Fibroblast of the aortic adventitia (primary cell): ENCODE data around the gene AP3B1. TPM values are rescaled to one million over a fixed set of nuclear protein-coding genes. Genes with fewer than 3 reads are reported as not detected.

Experiments
- DNase-seq: peaks from one replicate; pipeline ENCODE4 v3.0.0-alpha.2; 2010; ENCODE audit warnings: low read depth
- H3K4me3 ChIP-seq: 2 replicates; pipeline ENCODE4 v1.5.1; 2011; ENCODE audit warnings: low read depth, mild to moderate bottlenecking, control low read depth, low read length, moderate library complexity
- small RNA-seq: library from RNA; depleted of rRNA; stranded (forward); fragments of <200 nt; gene quantifications from one replicate; pipeline ENCODE3, GENCODE V24; 2012
- total RNA-seq: library from RNA; depleted of rRNA; stranded (reverse); fragments of >200 nt; gene quantifications from 2 replicates; pipeline ENCODE4 v1.2.3, GENCODE V29; 2012; ENCODE audit warnings: low replicate concordance
- TF ChIP-seq, protein P1 (sequence below): IDR thresholded peaks from 2 replicates; pipeline ENCODE4 v1.5.1; 2011; ENCODE audit warnings: mild to moderate bottlenecking, low read length, control low read depth, inconsistent platforms; ENCODE audit not compliant: insufficient read depth

The AP3B1 gene
- total RNA-seq, 1 donor: 78.5 TPM

DNA sequence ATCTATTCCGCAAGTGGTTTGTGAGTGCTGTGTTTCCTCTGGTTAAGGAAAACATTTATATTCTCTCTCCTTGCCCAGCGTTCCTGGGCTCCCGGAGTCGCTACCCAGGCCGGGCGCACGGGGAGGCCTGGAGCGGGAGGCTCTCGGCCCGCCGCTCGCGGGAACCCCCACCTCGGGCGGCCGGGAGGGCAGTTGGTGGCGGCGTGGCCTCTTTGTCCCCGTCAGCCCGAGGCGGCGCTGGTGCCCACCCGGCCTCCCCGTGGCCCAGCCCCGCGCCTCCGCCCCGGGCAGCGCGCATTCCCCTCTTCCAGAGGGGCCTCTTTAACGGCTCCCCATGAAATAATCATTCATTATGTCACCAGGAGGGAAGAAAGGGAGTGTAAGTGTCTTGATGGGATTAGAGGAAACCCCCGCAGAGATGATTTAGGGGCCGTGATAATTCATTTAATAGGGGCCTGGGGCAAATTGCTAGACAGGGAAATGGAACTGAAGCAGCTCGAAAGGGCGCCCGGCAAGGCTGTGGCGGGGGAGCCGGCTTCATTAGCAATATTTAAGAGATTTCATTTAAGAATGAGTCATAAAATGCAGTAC lies 336.5 kb downstream of the AP3B1 start:
- DNase-seq: no peak
- no peak overlapping the region for H3K4me3 ChIP-seq
- TF ChIP-seq, protein P1, sequence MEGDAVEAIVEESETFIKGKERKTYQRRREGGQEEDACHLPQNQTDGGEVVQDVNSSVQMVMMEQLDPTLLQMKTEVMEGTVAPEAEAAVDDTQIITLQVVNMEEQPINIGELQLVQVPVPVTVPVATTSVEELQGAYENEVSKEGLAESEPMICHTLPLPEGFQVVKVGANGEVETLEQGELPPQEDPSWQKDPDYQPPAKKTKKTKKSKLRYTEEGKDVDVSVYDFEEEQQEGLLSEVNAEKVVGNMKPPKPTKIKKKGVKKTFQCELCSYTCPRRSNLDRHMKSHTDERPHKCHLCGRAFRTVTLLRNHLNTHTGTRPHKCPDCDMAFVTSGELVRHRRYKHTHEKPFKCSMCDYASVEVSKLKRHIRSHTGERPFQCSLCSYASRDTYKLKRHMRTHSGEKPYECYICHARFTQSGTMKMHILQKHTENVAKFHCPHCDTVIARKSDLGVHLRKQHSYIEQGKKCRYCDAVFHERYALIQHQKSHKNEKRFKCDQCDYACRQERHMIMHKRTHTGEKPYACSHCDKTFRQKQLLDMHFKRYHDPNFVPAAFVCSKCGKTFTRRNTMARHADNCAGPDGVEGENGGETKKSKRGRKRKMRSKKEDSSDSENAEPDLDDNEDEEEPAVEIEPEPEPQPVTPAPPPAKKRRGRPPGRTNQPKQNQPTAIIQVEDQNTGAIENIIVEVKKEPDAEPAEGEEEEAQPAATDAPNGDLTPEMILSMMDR: no peak

DNA sequence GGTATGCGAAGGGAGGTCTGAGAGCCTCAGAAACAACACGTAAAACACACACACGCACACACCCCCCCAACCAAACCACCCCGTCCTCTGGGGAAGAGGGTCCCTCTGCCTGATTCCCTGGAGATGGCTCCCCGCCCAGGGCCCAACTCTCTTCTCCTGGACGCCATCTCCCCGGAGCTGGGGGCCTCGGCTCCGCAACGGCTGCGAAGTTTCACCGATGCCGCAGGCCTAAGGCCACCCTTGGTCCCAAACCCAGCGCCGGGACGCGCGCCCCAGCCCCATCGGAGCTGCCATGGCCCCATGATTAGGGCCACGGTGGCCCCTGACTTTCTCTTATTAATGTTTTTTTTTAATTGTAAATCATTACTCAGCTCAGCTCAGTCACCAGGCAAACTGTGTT lies 337.0 kb downstream of the AP3B1 start:
- TF ChIP-seq, protein P1: no peak
- H3K4me3 ChIP-seq: no peak overlapping the region
- DNase-seq: no peak

DNA sequence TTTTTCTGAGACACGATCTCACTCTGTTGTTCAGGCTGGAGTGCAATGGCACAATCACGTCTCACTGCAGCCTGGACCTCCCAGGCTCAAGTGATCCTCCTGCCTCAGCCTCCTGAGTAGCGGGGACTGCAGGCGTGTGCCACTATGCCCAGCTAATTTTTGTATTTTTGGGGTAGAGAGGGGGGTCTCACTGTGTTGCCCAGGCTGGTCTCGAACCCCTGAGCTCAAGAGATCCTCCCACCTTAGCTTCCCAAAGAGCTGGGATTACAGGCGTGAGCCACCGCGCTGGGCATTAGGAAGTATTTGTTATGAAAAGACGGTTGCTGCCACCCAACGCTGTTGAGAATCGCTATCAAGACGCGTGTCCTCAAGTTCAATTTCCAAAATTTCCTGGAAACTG lies 337.4 kb downstream of the AP3B1 start:
- TF ChIP-seq, protein P1: no peak
- DNase-seq: no peak
- no peak overlapping the region for H3K4me3 ChIP-seq

DNA sequence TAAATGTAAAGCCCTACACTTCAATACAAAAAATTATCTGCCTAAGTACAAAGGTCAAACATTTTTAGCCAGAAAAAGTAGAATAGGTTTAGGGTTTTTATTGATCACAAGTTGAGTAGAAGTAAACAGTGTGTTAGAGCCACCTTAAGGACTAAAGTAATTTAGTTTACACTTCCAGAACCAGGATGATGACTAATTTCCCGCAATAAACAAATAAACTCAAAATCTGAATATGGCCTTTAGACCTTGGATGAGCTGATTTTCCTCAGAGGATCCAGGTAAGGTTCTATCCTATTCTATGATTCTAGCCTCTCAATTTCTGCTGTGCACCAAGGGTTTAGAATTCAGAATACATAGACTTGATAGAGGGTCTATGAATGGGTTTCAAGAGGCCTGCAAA lies 338.9 kb downstream of the AP3B1 start:
- TF ChIP-seq, protein P1: no peak
- H3K4me3 ChIP-seq: no peak overlapping the region
- no peak for DNase-seq

DNA sequence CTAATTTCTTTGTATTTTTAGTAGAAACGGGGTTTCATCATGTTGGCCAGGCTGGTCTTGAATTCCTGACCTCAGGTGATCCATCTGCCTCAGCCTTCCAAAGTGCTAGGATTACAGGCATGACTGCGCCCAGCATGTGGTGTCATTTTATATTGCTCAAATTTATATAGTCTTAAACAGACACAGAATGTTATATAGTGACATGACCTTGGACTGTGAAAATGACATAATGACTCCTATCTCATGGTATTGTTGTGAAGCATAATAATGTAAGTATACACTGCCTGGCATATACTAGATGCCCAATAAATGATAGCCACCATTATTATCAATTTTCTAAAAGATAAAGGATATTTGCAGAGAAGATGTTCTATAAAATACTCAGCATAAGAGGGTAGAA lies 341.1 kb downstream of the AP3B1 start:
- TF ChIP-seq, protein P1: no peak
- no peak overlapping the region for H3K4me3 ChIP-seq
- no peak for DNase-seq

DNA sequence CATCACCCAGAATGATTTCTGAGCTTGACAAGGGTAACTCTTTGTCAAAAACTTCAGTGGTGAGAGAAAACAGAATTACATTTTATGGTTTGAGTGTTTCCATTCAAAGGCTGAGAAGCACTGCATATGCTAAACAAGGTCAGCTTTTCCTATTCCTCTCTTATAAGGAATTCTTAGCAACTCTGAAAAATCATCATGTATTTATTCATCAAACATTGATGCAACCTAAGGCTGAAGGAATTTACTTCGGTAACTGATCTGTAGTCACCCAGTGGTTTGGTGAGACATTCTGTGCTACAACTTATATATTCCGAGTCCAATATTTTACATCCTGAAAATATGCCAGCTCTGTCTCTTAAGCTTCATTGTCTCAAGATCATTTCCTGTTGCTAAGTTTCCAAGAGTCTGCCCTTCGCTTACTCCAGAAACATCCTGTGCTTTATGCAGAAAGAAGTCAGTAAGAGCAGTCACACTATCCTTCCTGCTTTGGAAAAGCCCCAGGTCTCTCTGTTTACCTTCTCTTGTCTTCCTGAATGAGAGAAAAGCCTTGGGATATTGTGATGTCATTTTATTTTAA lies 341.8 kb downstream of the AP3B1 start:
- peak; percentile 17 for DNase-seq
- TF ChIP-seq, protein P1: no peak

More for the DNA sequence above, 341.8 kb downstream of the AP3B1 start:
- no peak overlapping the region for H3K4me3 ChIP-seq

Small RNA genes lying within 50 kb of the gene (small RNA-seq; reads per million reads assigned to genes)
- gene RF00019 (not detected), gene RNU6-183P (not detected)

Other genes starting within 250 kb of the AP3B1 start
- 29.9 and 56.3 TPM in 2 replicates for gene SCAMP1, start 65.9 kb upstream of the AP3B1 start, total RNA-seq